Naive thymus-derived CD4-positive, alpha-beta T cell (primary cell): ENCODE results near the gene BCKDK. TPM values are rescaled to one million over a fixed set of nuclear protein-coding genes. Genes with fewer than 3 reads are reported as not detected.

Source experiments
- ATAC-seq: fragments of 150-1000 bp; cut with Tn5 transposase; 2 replicates; pipeline ENCODE4 v1.10.0; 2021; ENCODE audit warnings: mild to moderate bottlenecking, moderate library complexity
- CTCF ChIA-PET: fragments of 350-600 bp; sonication (Branson Sonifier 250); formaldehyde crosslinking; loops from one replicate; lab custom pipeline; 2021; ENCODE audit warnings: antibody characterized with exemption; lab: Charles Lee
- POLR2A ChIA-PET: fragments of 350-600 bp; sonication (Branson Sonifier 250); formaldehyde crosslinking; loops from one replicate; lab custom pipeline; 2021; ENCODE audit warnings: antibody characterized with exemption, inconsistent platforms; lab: Charles Lee
- DNase-seq, 9 donors: peaks; one replicate each; pipeline versions ENCODE4 v3.0.0 to v3.0.0-alpha.2; 2020 to 2022; ENCODE audit warnings: mixed read lengths in 1 of 9
- H3K27ac ChIP-seq: one replicate; pipeline ENCODE4 v1.7.0; 2013; ENCODE audit warnings: mild to moderate bottlenecking, low read depth, low read length, moderate library complexity
- H3K27me3 ChIP-seq, 2 donors: one replicate each; pipeline ENCODE4 v1.7.0; 2013; ENCODE audit warnings: low read length in 2 of 2, mild to moderate bottlenecking in 2 of 2, moderate library complexity in 2 of 2; ENCODE audit not compliant: control insufficient read depth in 2 of 2, insufficient read depth in 2 of 2
- H3K36me3 ChIP-seq, 3 experiments: 1 replicate in 2 of 3; 2 replicates in 1 of 3; pipeline ENCODE4 v1.7.0; 2013; ENCODE audit warnings: low read length in 3 of 3, mild to moderate bottlenecking in 3 of 3, moderate library complexity in 1 of 3; ENCODE audit not compliant: insufficient read depth in 3 of 3, control insufficient read depth in 2 of 3
- H3K4me1 ChIP-seq, 2 donors: one replicate each; pipeline ENCODE4 v1.7.0; 2013; ENCODE audit warnings: low read length in 2 of 2, mild to moderate bottlenecking in 2 of 2, moderate library complexity in 1 of 2; ENCODE audit not compliant: control insufficient read depth in 2 of 2, insufficient read depth in 2 of 2
- H3K4me3 ChIP-seq: 2 replicates; pipeline ENCODE4 v1.7.0; 2013; ENCODE audit warnings: mild to moderate bottlenecking, low read length
- H3K9me3 ChIP-seq, 3 experiments: 1 replicate in 2 of 3; 2 replicates in 1 of 3; pipeline ENCODE4 v1.7.0; 2013; ENCODE audit warnings: low read length in 3 of 3; ENCODE audit not compliant: control insufficient read depth in 2 of 3
- H3K27ac Mint-ChIP-seq, 9 donors: one replicate each; pipeline ENCODE4 v1.8.0; 2020 to 2022; ENCODE audit warnings: mixed read lengths in 9 of 9, mild to moderate bottlenecking in 8 of 9, moderate library complexity in 5 of 9, inconsistent platforms in 2 of 9
- H3K27me3 Mint-ChIP-seq, 5 donors: one replicate each; pipeline ENCODE4 v1.8.0; 2021 to 2022; ENCODE audit warnings: mixed read lengths in 5 of 5, mild to moderate bottlenecking in 1 of 5
- H3K36me3 Mint-ChIP-seq, 5 donors: one replicate each; pipeline ENCODE4 v1.8.0; 2020 to 2022; ENCODE audit warnings: mixed read lengths in 5 of 5, mild to moderate bottlenecking in 3 of 5, inconsistent platforms in 1 of 5
- H3K4me1 Mint-ChIP-seq, 7 donors: one replicate each; pipeline ENCODE4 v1.8.0; 2020 to 2022; ENCODE audit warnings: mixed read lengths in 7 of 7, mild to moderate bottlenecking in 3 of 7, inconsistent platforms in 1 of 7
- H3K4me3 Mint-ChIP-seq, 10 donors: one replicate each; pipeline ENCODE4 v1.8.0; 2020 to 2022; ENCODE audit warnings: mild to moderate bottlenecking in 10 of 10, mixed read lengths in 10 of 10, moderate library complexity in 6 of 10, inconsistent platforms in 2 of 10
- H3K9me3 Mint-ChIP-seq, 11 donors: one replicate each; pipeline ENCODE4 v1.8.0; 2020 to 2022; ENCODE audit warnings: mixed read lengths in 11 of 11, mild to moderate bottlenecking in 4 of 11, inconsistent platforms in 1 of 11, moderate library complexity in 1 of 11
- intact Hi-C, 2 donors: fragments of 100-400 bp; cut with micrococcal nuclease; formaldehyde crosslinking; loops; one replicate each; pipeline ENCODE4 v1.15.1; 2023
- polyA plus RNA-seq, 2 donors: library from polyadenylated mRNA; unstranded; fragments of 300-500 nt; fragmentation: Illumina TruSeq; gene quantifications; one replicate each; pipeline ENCODE4 v1.2.3, GENCODE V29; 2021
- total RNA-seq, 6 experiments: library from RNA in 5 of 6; stranded (reverse) in 5 of 6; gene quantifications; 1 replicate in 5 of 6; 2 replicates in 1 of 6; pipeline ENCODE4 v1.2.3 and lab custom pipeline; 2021 to 2026

The BCKDK gene
- total and polyA plus RNA-seq, 7 experiments from 2014 or later = 10.3 to 36.0 (median 21.0) TPM

DNA sequence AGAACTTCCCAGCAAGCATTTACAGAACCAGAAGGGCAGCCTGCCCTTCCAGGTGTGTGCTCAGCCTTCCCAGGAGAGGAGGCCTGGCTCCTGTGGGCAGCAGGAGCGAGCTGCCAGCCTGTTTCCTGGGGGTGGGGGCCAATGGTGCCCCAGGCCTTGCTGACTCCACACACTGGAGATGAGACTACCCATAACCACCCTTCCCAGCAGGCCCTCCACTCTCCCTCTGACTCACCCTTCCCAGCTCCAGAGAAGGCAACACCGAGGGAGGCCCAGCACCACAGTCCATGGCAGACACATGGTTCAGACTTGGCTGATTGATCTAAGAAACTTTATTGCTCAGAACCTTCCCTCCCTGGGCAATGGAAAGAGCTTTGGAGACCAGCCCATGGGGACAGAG, 17.6 kb upstream of the BCKDK start:
- Histone ChIP-seq H3K27ac (no peak overlapping the region), H3K4me3 (no peak overlapping the region), H3K4me1 (peaks cover 10 to 16% of the 10 kb centered on the region in 2 donors), H3K36me3 (peaks cover 0 to 48% (median 3%) of the 10 kb centered on the region in 3 experiments), H3K9me3 (no peaks in the 10 kb centered on the region), H3K27me3 (no peaks in the 10 kb centered on the region)
- ChIA-PET POLR2A (no interaction called here), CTCF (interaction anchor here (0.6 kb wide), 1 partner anchor 59 kb away, joined by 3 read pairs; no protein-coding TSS in a partner anchor)
- no peak for DNase-seq
- Mint-ChIP-seq H3K36me3 (peaks cover 0 to 9% (median 0%) of the 10 kb centered on the region in 5 donors), H3K4me1 (peaks cover 13 to 34% (median 19%) of the 10 kb centered on the region in 7 donors), H3K27me3 (no peaks in the 10 kb centered on the region), H3K9me3 (no peaks in the 10 kb centered on the region), H3K27ac (peak overlapping the region in 2 of 9 donors; percentile 20 to 42), H3K4me3 (no peak overlapping the region)
- intact Hi-C loops = loop anchor here in 1 of 2 donors (5.0 kb wide), 2 partner anchors 242 to 777 kb away; no protein-coding TSS in a partner anchor
- ATAC-seq = no peak

DNA sequence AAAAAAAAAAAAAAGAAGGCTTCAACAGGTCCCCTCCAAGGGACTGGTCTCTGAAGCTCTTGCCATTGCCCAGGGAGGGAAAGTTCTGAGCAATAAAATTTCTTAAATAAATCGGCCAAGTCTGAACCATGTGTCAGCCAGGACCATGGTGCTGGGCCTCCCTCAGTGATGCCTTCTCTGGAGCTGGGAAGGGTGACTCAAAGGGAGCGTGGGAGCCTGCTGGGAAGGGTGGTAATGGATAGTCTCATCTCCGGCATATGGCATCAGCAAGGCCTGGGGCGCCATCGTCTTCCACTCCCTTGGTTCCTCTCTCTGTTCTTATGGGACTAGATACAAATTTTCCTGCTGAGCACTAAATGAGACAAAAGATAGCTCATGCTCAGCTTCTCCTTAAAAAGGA, 15.9 kb upstream of the BCKDK start:
- Histone ChIP-seq H3K27ac (no peak overlapping the region), H3K9me3 (no peaks in the 10 kb centered on the region), H3K27me3 (no peaks in the 10 kb centered on the region), H3K36me3 (peaks cover 0 to 36% (median 3%) of the 10 kb centered on the region in 3 experiments), H3K4me3 (no peak overlapping the region), H3K4me1 (peaks cover 14 to 18% of the 10 kb centered on the region in 2 donors)
- no peaks in the 10 kb centered on the region for H3K9me3 Mint-ChIP-seq
- no peak for DNase-seq
- ChIA-PET CTCF (no interaction called here), POLR2A (interaction anchor here (0.6 to 5.3 kb wide), 4 partner anchors 13 to 153 kb away, joined by 3 to 35 read pairs (median 4); partner anchors contain the start of genes ZNF646 and ZNF668)
- peaks cover 14 to 42% (median 29%) of the 10 kb centered on the region in 7 donors for H3K4me1 Mint-ChIP-seq
- no peaks in the 10 kb centered on the region for H3K27me3 Mint-ChIP-seq
- peak overlapping the region in 6 of 10 donors; percentile 17 to 98 (median 25) for H3K4me3 Mint-ChIP-seq
- ATAC-seq = no peak
- intact Hi-C loops = loop anchor here in 1 of 2 donors (5.0 kb wide), 2 partner anchors 240 to 775 kb away; no protein-coding TSS in a partner anchor
- peaks cover 0 to 8% (median 0%) of the 10 kb centered on the region in 5 donors for H3K36me3 Mint-ChIP-seq
- H3K27ac Mint-ChIP-seq = peak overlapping the region in 4 of 9 donors; percentile 16 to 57 (median 37)

DNA sequence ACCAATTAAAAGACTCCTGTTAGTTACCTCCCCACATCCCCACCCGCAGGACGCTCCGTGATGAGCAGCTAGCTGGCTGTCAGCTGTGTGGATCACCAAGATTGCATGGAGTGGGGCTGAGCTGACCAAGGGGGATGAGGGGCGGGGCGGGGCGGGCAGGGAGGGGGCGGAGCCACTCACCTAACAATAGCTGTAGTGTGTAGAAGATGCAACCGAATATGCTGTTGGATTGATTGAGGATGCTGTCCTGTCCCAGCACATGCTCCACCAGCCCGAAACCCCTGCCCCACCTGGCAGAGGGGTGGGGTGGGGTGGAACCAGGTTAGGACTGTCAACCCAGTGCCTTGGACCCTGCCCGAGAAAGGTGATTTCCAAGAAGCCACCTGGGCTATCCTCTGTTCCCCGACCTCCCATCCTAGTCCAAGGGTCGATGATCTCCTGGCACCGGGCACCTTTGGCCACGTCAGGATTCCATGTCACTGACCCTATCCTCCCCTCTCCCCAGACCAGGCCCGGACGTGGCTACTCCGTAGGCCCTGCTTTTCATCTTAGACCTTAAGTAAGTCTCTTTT, 15.0 kb upstream of the BCKDK start:
- H3K27ac Mint-ChIP-seq = peak overlapping the region in 4 of 9 donors; percentile 14 to 80 (median 58)
- ChIA-PET POLR2A (interaction anchor here (0.9 to 5.3 kb wide), 2 partner anchors 20 to 24 kb away, joined by 3 to 35 read pairs; partner anchors contain the start of genes KAT8, ZNF646 and ZNF668), CTCF (interaction anchor here (0.5 kb wide), 1 partner anchor 52 kb away, joined by 4 read pairs; no protein-coding TSS in a partner anchor)
- no peaks in the 10 kb centered on the region for H3K27me3 Mint-ChIP-seq
- Histone ChIP-seq H3K36me3 (peaks cover 0 to 32% (median 3%) of the 10 kb centered on the region in 3 experiments), H3K27me3 (no peaks in the 10 kb centered on the region), H3K4me3 (no peak overlapping the region), H3K4me1 (peaks cover 14 to 18% of the 10 kb centered on the region in 2 donors), H3K27ac (no peak overlapping the region), H3K9me3 (no peaks in the 10 kb centered on the region)
- DNase-seq (no peak), ATAC-seq (no peak)
- peaks cover 14 to 42% (median 29%) of the 10 kb centered on the region in 7 donors for H3K4me1 Mint-ChIP-seq
- intact Hi-C loops = loop anchor here in 1 of 2 donors (5.0 kb wide), 2 partner anchors 239 to 774 kb away; no protein-coding TSS in a partner anchor
- peak overlapping the region in 9 of 10 donors; percentile 39 to 98 (median 73) for H3K4me3 Mint-ChIP-seq
- H3K36me3 Mint-ChIP-seq = peaks cover 0 to 8% (median 0%) of the 10 kb centered on the region in 5 donors
- no peaks in the 10 kb centered on the region for H3K9me3 Mint-ChIP-seq

DNA sequence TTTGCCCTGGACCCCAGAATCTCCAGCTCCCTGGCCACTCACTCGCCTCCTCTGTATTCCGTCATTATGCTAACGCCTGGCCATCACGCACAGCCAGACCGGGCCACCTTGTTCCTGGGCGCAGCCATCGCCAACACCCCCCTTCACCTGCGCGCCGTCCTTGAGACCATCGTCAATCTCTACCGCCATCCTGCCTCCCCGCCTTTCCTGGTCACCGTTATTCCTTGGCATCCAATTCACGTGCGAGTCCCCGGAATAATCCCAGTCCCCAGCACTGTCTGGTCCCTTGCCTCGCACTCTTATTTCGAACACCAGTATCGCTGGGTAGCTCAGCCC, 14.1 kb upstream of the BCKDK start:
- H3K27me3 Mint-ChIP-seq = no peaks in the 10 kb centered on the region
- H3K27ac ChIP-seq = peak overlapping the region; percentile 85
- H3K4me1 ChIP-seq = peaks cover 14 to 18% of the 10 kb centered on the region in 2 donors
- no peaks in the 10 kb centered on the region for H3K9me3 ChIP-seq
- POLR2A ChIA-PET = interaction anchor here (0.7 to 5.3 kb wide), 5 partner anchors 9 to 136 kb away, joined by 3 to 35 read pairs (median 3); partner anchors contain the start of genes KAT8, SETD1A, ZNF646 and ZNF668
- no peak for ATAC-seq
- peak overlapping the region; percentile 67 to 95 (median 89) for H3K27ac Mint-ChIP-seq
- peak overlapping the region; percentile 92 to 99 (median 94) for H3K4me3 Mint-ChIP-seq
- DNase-seq = no peak
- CTCF ChIA-PET = no interaction called here
- intact Hi-C loops = loop anchor here (1.0 to 5.0 kb wide), 11 partner anchors 15 to 773 kb away; partner anchors contain the start of genes BCKDK (in 2 of the 2), KAT8 (in 2 of the 2), ZNF646 (in 2 of the 2) and ZNF668 (in 2 of the 2)
- H3K9me3 Mint-ChIP-seq = no peaks in the 10 kb centered on the region
- no peaks in the 10 kb centered on the region for H3K27me3 ChIP-seq
- peaks cover 0 to 8% (median 0%) of the 10 kb centered on the region in 5 donors for H3K36me3 Mint-ChIP-seq
- H3K4me1 Mint-ChIP-seq = peaks cover 14 to 42% (median 29%) of the 10 kb centered on the region in 7 donors
- H3K4me3 ChIP-seq = peak overlapping the region; percentile 99
- H3K36me3 ChIP-seq = peaks cover 0 to 26% (median 3%) of the 10 kb centered on the region in 3 experiments

DNA sequence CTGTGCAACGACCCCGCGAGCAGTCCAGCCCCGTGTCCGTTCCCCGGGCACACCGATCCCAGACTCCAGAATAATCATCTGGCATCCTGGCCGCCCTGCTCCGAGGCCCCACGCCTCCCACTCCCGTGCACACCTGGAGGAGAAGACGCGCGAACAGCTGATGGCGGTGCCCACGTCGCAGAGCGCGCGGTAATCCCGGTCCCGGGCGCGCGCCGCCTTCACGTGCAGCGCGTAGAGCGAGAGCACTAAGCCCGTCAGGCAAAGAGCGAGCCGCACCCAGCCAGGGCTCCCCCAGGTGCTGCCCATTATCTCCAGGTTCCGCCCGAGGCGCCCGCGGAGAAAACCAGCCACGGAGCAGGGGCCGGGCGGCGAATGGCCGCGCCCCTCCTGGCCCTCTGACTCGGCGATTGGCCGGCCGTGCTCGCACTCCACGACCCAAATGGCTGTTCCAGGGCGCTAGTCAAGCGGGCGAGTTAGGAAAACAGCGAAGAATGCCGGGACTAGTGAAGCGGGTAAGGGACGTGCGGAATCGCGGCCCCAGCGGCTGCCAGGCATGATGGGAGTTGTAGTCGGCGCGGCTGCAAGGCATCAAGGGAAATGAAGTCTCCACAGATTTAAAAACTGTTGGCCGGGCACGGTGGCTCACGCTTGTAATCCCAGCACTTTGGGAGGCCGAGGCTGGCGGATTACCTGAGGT, 13.6 kb upstream of the BCKDK start, which contains the start of gene VKORC1:
Gene VKORC1, minus strand, starts transcription at position 374 of the 697 bp plus-strand sequence. Its CDS starts 68 bp downstream, at position 306.
- peak within 1 kb of the TSS; percentile 99 for H3K4me3 ChIP-seq
- intact Hi-C loops = loop anchor here (1.0 to 5.0 kb wide), 13 partner anchors 14 to 773 kb away; partner anchors contain the start of genes BCKDK (in 2 of the 2), HSD3B7 (in 2 of the 2), KAT8 (in 2 of the 2) and ZNF646 (in 2 of the 2)
- H3K27me3 ChIP-seq = no peaks in the 10 kb centered on the region
- Mint-ChIP-seq H3K4me3 (peak within 1 kb of the TSS; percentile 92 to 99 (median 94)), H3K4me1 (peaks cover 14 to 42% (median 29%) of the 10 kb centered on the region in 7 donors), H3K36me3 (peaks cover 0 to 8% (median 0%) of the 10 kb centered on the region in 5 donors), H3K27me3 (no peaks in the 10 kb centered on the region), H3K9me3 (no peaks in the 10 kb centered on the region), H3K27ac (peak within 1 kb of the TSS; percentile 67 to 95 (median 91))
- peaks cover 14 to 18% of the 10 kb centered on the region in 2 donors for H3K4me1 ChIP-seq
- DNase-seq (peak; percentile 66 to 89 (median 88)), ATAC-seq (peak; percentile 93)
- no peaks in the 10 kb centered on the region for H3K9me3 ChIP-seq
- POLR2A ChIA-PET = interaction anchor here (0.7 to 5.3 kb wide), 7 partner anchors 8 to 137 kb away, joined by 3 to 35 read pairs (median 3); partner anchors contain the start of genes FUS, KAT8, SETD1A and ZNF646
- peak within 1 kb of the TSS; percentile 85 for H3K27ac ChIP-seq
- H3K36me3 ChIP-seq = peaks cover 0 to 26% (median 3%) of the 10 kb centered on the region in 3 experiments
- CTCF ChIA-PET = interaction anchor here (1.5 kb wide), 1 partner anchor 17 kb away, joined by 4 read pairs; no protein-coding TSS in a partner anchor
